ENCODE measurements around the gene SLIT3.

Gene SLIT3

GRCh38 chr5:169039592-169039991 lies 261.3 kb downstream of the SLIT3 start:
- Histone ChIP-seq H3K27ac (ENCODE audit: low read depth, low read length) (no peak overlapping the region), H3F3A (ENCODE audit: control insufficient read depth, insufficient read depth) (no peaks in the 10 kb centered on the region), H3K79me2 (ENCODE audit: control insufficient read depth, low read length) (no peaks in the 10 kb centered on the region), H3K9me2 (replicated peaks; ENCODE audit: control insufficient read depth, low read length) (no peaks in the 10 kb centered on the region), H3K4me3 (ENCODE audit: low read length) (no peak overlapping the region), H3K36me3 (ENCODE audit: control insufficient read depth, low read length) (no peaks in the 10 kb centered on the region), H3K4me1 (ENCODE audit: control insufficient read depth, low read length) (no peaks in the 10 kb centered on the region), H4K20me1 (ENCODE audit: control insufficient read depth, insufficient read depth, low read depth, low read length) (no peaks in the 10 kb centered on the region), H3K4me2 (ENCODE audit: low read length) (no peak overlapping the region), H3K9me3 (ENCODE audit: control insufficient read depth, insufficient read depth, low read length) (no peaks in the 10 kb centered on the region), H3K27me3 (ENCODE audit: control insufficient read depth, low read length) (0 out of 2 replicates have a peak, but pooled peaks cover 3% of the 10 kb centered on the region)
- TF ChIP-seq EZH2phosphoT487 (IDR thresholded peaks at IDR 0.05; ENCODE audit: borderline replicate concordance, low read length) = no peak
- TF ChIP-seq CTCF (IDR thresholded peaks at IDR 0.05; ENCODE audit: low read depth, low read length, poor library complexity, severe bottlenecking) = no peak

GRCh38 chr5:169037466-169037865 lies 263.5 kb downstream of the SLIT3 start:
- Histone ChIP-seq H3K9me3 (ENCODE audit: control insufficient read depth, insufficient read depth, low read length) (no peaks in the 10 kb centered on the region), H3K79me2 (ENCODE audit: control insufficient read depth, low read length) (no peaks in the 10 kb centered on the region), H3K9me2 (replicated peaks; ENCODE audit: control insufficient read depth, low read length) (no peaks in the 10 kb centered on the region), H3K4me2 (ENCODE audit: low read length) (no peak overlapping the region), H3K4me3 (ENCODE audit: low read length) (no peak overlapping the region), H3F3A (ENCODE audit: control insufficient read depth, insufficient read depth) (no peaks in the 10 kb centered on the region), H3K4me1 (ENCODE audit: control insufficient read depth, low read length) (no peaks in the 10 kb centered on the region), H3K27me3 (ENCODE audit: control insufficient read depth, low read length) (0 out of 2 replicates have a peak, but pooled peaks cover 3% of the 10 kb centered on the region), H3K36me3 (ENCODE audit: control insufficient read depth, low read length) (no peaks in the 10 kb centered on the region), H3K27ac (ENCODE audit: low read depth, low read length) (no peak overlapping the region), H4K20me1 (ENCODE audit: control insufficient read depth, insufficient read depth, low read depth, low read length) (no peaks in the 10 kb centered on the region)
- TF ChIP-seq CTCF (IDR thresholded peaks at IDR 0.05; ENCODE audit: low read depth, low read length, poor library complexity, severe bottlenecking) (no peak), EZH2phosphoT487 (IDR thresholded peaks at IDR 0.05; ENCODE audit: borderline replicate concordance, low read length) (no peak)

GRCh38 chr5:169036079-169036805 lies 264.7 kb downstream of the SLIT3 start:
- Histone ChIP-seq H3K79me2 (ENCODE audit: control insufficient read depth, low read length) (no peaks in the 10 kb centered on the region), H3K9me3 (ENCODE audit: control insufficient read depth, insufficient read depth, low read length) (no peaks in the 10 kb centered on the region), H3K27me3 (ENCODE audit: control insufficient read depth, low read length) (0 out of 2 replicates have a peak, but pooled peaks cover 3% of the 10 kb centered on the region), H4K20me1 (ENCODE audit: control insufficient read depth, insufficient read depth, low read depth, low read length) (no peaks in the 10 kb centered on the region), H3K36me3 (ENCODE audit: control insufficient read depth, low read length) (no peaks in the 10 kb centered on the region), H3K27ac (ENCODE audit: low read depth, low read length) (no peak overlapping the region), H3K4me3 (ENCODE audit: low read length) (no peak overlapping the region), H3K4me1 (ENCODE audit: control insufficient read depth, low read length) (no peaks in the 10 kb centered on the region), H3K9me2 (replicated peaks; ENCODE audit: control insufficient read depth, low read length) (no peaks in the 10 kb centered on the region), H3K4me2 (ENCODE audit: low read length) (no peak overlapping the region), H3F3A (ENCODE audit: control insufficient read depth, insufficient read depth) (no peaks in the 10 kb centered on the region)
- TF ChIP-seq CTCF (IDR thresholded peaks at IDR 0.05; ENCODE audit: low read depth, low read length, poor library complexity, severe bottlenecking) = no peak
- no peak for TF ChIP-seq EZH2phosphoT487 (IDR thresholded peaks at IDR 0.05; ENCODE audit: borderline replicate concordance, low read length)

All from DOHH2 (cell line).